Breast epithelium (tissue), 3 donors: ENCODE measurements around the gene B4GALNT1.

Experiments used
- CTCF ChIP-seq, 3 donors: fragments of 450-650 bp; IDR thresholded peaks; one replicate each; pipeline ENCODE4 v1.5.1; 2016 to 2017; ENCODE audit warnings: antibody characterized with exemption in 3 of 3, mild to moderate bottlenecking in 3 of 3, moderate library complexity in 3 of 3
- POLR2A ChIP-seq: fragments of 450-650 bp; IDR thresholded peaks from one replicate; pipeline ENCODE4 v1.6.1; 2016; ENCODE audit warnings: antibody characterized with exemption, mild to moderate bottlenecking, moderate library complexity
- POLR2AphosphoS5 ChIP-seq, 3 donors: sonication (generic); formaldehyde crosslinking; IDR thresholded peaks; one replicate each; pipeline ENCODE4 v1.6.1; 2017; ENCODE audit warnings: antibody characterized with exemption in 3 of 3

- TF ChIP-seq CTCF (IDR thresholded peaks at IDR 0.05) = no peak
- TF ChIP-seq POLR2A = no peak
- no peak for TF ChIP-seq POLR2AphosphoS5 (IDR thresholded peaks at IDR 0.05)
Observed at GRCh38 chr12:57607958-57608663, 24.9 kb downstream of the B4GALNT1 start.
